ENCODE data around the gene GATAD2A. TPM values are rescaled to one million over a fixed set of nuclear protein-coding genes. Genes with fewer than 3 reads are reported as not detected.
A peak's percentile ranks its signal among the peaks of the same experiment; 100 is the strongest.
"Not testable (repeated sequence)": the region's sequence is repeated elsewhere in the genome, so short reads cannot be mapped to it uniquely, and the experiment has no call there.

The GATAD2A gene
- total RNA-seq, 1 donor, result 66.5 TPM

GRCh38 chr19:19384486-19384885 is 21.0 kb upstream of the GATAD2A start:
- H3K27me3 ChIP-seq (ENCODE audit: insufficient read depth, low read length), result no peaks in the 10 kb centered on the region
- H3K4me3 ChIP-seq (ENCODE audit: low read length), result peak overlapping the region; percentile 88
- H3K9me3 ChIP-seq (ENCODE audit: low read depth, low read length), result no peaks in the 10 kb centered on the region
- peaks cover 51% of the 10 kb centered on the region for H3K4me1 ChIP-seq (ENCODE audit: insufficient read depth, low read length)

GRCh38 chr19:19385131-19385895 is 20.2 kb upstream of the GATAD2A start:
- peak overlapping the region; percentile 88 for H3K4me3 ChIP-seq (ENCODE audit: low read length)
- H3K9me3 ChIP-seq (ENCODE audit: low read depth, low read length), result no peaks in the 10 kb centered on the region
- H3K4me1 ChIP-seq (ENCODE audit: insufficient read depth, low read length), result peaks cover 59% of the 10 kb centered on the region
- no peaks in the 10 kb centered on the region for H3K27me3 ChIP-seq (ENCODE audit: insufficient read depth, low read length)

GRCh38 chr19:19385896-19386869 is 19.3 kb upstream of the GATAD2A start:
- H3K9me3 ChIP-seq (ENCODE audit: low read depth, low read length), result no peaks in the 10 kb centered on the region
- peaks cover 62% of the 10 kb centered on the region for H3K4me1 ChIP-seq (ENCODE audit: insufficient read depth, low read length)
- H3K4me3 ChIP-seq (ENCODE audit: low read length), result peak overlapping the region; percentile 88
- H3K27me3 ChIP-seq (ENCODE audit: insufficient read depth, low read length), result no peaks in the 10 kb centered on the region

- peaks cover 66% of the 10 kb centered on the region for H3K4me1 ChIP-seq (ENCODE audit: insufficient read depth, low read length)
These were observed 18.4 kb upstream of the GATAD2A start for GRCh38 chr19:19387108-19387507.

GRCh38 chr19:19388568-19389555 is 16.6 kb upstream of the GATAD2A start:
- H3K4me3 ChIP-seq (ENCODE audit: low read length), result no peak overlapping the region
- no peaks in the 10 kb centered on the region for H3K9me3 ChIP-seq (ENCODE audit: low read depth, low read length)
- H3K27me3 ChIP-seq (ENCODE audit: insufficient read depth, low read length), result no peaks in the 10 kb centered on the region
- H3K4me1 ChIP-seq (ENCODE audit: insufficient read depth, low read length), result peaks cover 83% of the 10 kb centered on the region

More at GRCh38 chr19:19387108-19387507, 18.4 kb upstream of the GATAD2A start:
- no peaks in the 10 kb centered on the region for H3K27me3 ChIP-seq (ENCODE audit: insufficient read depth, low read length)
- H3K4me3 ChIP-seq (ENCODE audit: low read length), result peak overlapping the region; percentile 88
- H3K9me3 ChIP-seq (ENCODE audit: low read depth, low read length), result no peaks in the 10 kb centered on the region

- H3K4me1 ChIP-seq (ENCODE audit: insufficient read depth, low read length), result peaks cover 87% of the 10 kb centered on the region
- not testable (repeated sequence) for H3K27me3 ChIP-seq (ENCODE audit: insufficient read depth, low read length); H3K4me3 ChIP-seq (ENCODE audit: low read length); H3K9me3 ChIP-seq (ENCODE audit: low read depth, low read length)
These were observed 15.8 kb upstream of the GATAD2A start for GRCh38 chr19:19389683-19390082.

GRCh38 chr19:19394333-19394732 is 11.1 kb upstream of the GATAD2A start:
- H3K4me3 ChIP-seq (ENCODE audit: low read length); H3K9me3 ChIP-seq (ENCODE audit: low read depth, low read length); H3K27me3 ChIP-seq (ENCODE audit: insufficient read depth, low read length): not testable (repeated sequence)
- peaks cover 57% of the 10 kb centered on the region for H3K4me1 ChIP-seq (ENCODE audit: insufficient read depth, low read length)

GRCh38 chr19:19399733-19400433 is 5.6 kb upstream of the GATAD2A start:
- H3K27me3 ChIP-seq (ENCODE audit: insufficient read depth, low read length), result no peaks in the 10 kb centered on the region
- no peak overlapping the region for H3K4me3 ChIP-seq (ENCODE audit: low read length)
- H3K4me1 ChIP-seq (ENCODE audit: insufficient read depth, low read length), result peaks cover 32% of the 10 kb centered on the region
- no peaks in the 10 kb centered on the region for H3K9me3 ChIP-seq (ENCODE audit: low read depth, low read length)

GRCh38 chr19:19402656-19403372 is 2.7 kb upstream of the GATAD2A start:
- no peaks in the 10 kb centered on the region for H3K9me3 ChIP-seq (ENCODE audit: low read depth, low read length)
- no peak overlapping the region for H3K4me3 ChIP-seq (ENCODE audit: low read length)
- peaks cover 48% of the 10 kb centered on the region for H3K4me1 ChIP-seq (ENCODE audit: insufficient read depth, low read length)
- H3K27me3 ChIP-seq (ENCODE audit: insufficient read depth, low read length), result no peaks in the 10 kb centered on the region

GRCh38 chr19:19403373-19403901 is 2.0 kb upstream of the GATAD2A start:
- Histone ChIP-seq H3K4me3 (ENCODE audit: low read length) (no peak overlapping the region), H3K4me1 (ENCODE audit: insufficient read depth, low read length) (peaks cover 51% of the 10 kb centered on the region), H3K9me3 (ENCODE audit: low read depth, low read length) (no peaks in the 10 kb centered on the region), H3K27me3 (ENCODE audit: insufficient read depth, low read length) (no peaks in the 10 kb centered on the region)

GRCh38 chr19:19405971-19406877 is 749 bp downstream of the GATAD2A start:
- no peaks in the 10 kb centered on the region for H3K9me3 ChIP-seq (ENCODE audit: low read depth, low read length)
- H3K4me1 ChIP-seq (ENCODE audit: insufficient read depth, low read length), result peaks cover 74% of the 10 kb centered on the region
- peak overlapping the region; percentile 67 for H3K4me3 ChIP-seq (ENCODE audit: low read length)
- H3K27me3 ChIP-seq (ENCODE audit: insufficient read depth, low read length), result no peaks in the 10 kb centered on the region

GRCh38 chr19:19406878-19407632 is 1.6 kb downstream of the GATAD2A start:
- Histone ChIP-seq H3K27me3 (ENCODE audit: insufficient read depth, low read length) (no peaks in the 10 kb centered on the region), H3K4me3 (ENCODE audit: low read length) (peak overlapping the region; percentile 52), H3K9me3 (ENCODE audit: low read depth, low read length) (no peaks in the 10 kb centered on the region)

More at GRCh38 chr19:19406878-19407632, 1.6 kb downstream of the GATAD2A start:
- peaks cover 77% of the 10 kb centered on the region for H3K4me1 ChIP-seq (ENCODE audit: insufficient read depth, low read length)

All from mononuclear cell (primary cell).